ENCODE results near the gene SCP2.

- TF ChIP-seq POLR2AphosphoS5 (IDR thresholded peaks at IDR 0.05) (no peak), CTCF (IDR thresholded peaks at IDR 0.05) (no peak), POLR2A (IDR thresholded peaks at IDR 0.05) (no peak)
These were observed 96.5 kb downstream of the SCP2 start for GRCh38 chr1:53023546-53023945.
